GM21717 (cell line): ENCODE measurements around the gene SH2D4B.

Experiments
- ATAC-seq: cut with Tn5 transposase; IDR thresholded peaks from one replicate; pipeline ENCODE4 v1.9.1; 2021; ENCODE audit warnings: mild to moderate bottlenecking, moderate library complexity; ENCODE audit not compliant: unreplicated experiment

The SH2D4B gene

GRCh38 chr10:80537736-80538480, at the start of gene SH2D4B:
SH2D4B (plus strand) TSS chr10:80537902; CDS start chr10:80538332, 430 bp downstream.
- ATAC-seq = no peak

DNA sequence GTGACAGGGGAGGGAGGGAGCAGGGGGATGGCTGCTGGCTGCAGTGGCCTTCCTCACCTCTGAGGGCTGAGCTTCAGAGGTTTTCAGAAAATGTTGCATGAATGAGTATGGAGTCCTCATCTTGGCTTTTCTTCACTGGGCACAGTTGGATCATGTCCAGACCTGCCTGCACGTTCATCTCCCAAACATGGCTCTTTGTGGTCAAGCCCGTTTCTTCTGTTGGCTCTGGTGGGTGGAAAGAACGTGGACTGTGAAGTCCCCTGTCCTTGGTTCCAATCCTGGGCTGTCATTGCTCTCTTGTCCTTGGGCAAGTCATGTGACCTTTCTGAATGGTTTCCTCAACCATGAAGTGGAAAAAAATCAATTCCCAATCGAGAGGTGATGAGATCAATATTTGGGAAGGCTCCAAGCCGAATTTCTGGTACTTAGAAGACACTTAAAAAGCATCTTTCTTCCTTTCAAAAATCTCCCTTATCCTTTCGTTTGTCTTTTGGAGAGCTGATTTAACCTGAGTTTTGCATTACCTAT, 49.1 kb upstream of the SH2D4B start:
- ATAC-seq = no peak

GRCh38 chr10:80489371-80490112, 48.2 kb upstream of the SH2D4B start:
- ATAC-seq = no peak

DNA sequence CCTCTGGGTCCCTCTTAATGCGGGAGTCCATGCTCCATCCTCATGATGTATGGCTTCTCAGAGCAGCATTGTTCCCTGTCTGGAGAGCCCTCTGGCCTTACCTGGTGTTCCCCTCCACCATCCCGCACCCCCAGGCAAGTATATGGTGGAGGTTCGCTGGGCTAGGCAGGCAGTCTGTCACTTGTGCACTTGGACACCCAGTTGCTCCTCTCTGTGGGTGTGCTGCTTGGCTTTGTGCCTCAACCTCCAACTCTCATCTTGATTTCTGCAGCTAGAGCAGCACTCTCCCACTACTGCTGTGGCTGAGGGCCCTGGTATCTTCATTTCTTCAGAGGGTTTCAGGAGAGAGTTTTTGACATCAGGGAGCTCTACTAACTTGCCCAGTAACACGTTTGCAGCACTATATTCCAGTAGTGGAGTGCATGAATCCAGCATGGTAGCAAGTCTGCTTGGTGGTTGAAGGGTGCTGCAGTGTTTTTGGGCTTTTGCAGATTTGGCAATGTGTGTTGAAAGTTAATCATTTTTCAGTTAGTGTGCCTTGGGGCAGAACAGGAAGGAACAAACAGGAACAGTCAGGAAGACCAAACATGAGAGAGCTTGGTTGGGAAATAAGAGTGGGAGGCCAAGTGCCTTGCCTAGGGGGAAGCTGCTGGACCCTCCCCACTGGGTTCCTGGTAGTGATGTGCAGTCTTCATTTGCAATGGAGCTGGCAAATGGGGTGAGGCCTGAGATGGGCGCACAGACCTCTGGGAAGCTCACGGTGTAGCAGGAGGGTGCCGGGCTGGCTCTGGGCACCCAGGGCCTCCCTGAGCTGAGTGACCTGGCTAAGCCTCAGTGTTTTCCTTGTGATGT, 46.2 kb upstream of the SH2D4B start:
- ATAC-seq = no peak

DNA sequence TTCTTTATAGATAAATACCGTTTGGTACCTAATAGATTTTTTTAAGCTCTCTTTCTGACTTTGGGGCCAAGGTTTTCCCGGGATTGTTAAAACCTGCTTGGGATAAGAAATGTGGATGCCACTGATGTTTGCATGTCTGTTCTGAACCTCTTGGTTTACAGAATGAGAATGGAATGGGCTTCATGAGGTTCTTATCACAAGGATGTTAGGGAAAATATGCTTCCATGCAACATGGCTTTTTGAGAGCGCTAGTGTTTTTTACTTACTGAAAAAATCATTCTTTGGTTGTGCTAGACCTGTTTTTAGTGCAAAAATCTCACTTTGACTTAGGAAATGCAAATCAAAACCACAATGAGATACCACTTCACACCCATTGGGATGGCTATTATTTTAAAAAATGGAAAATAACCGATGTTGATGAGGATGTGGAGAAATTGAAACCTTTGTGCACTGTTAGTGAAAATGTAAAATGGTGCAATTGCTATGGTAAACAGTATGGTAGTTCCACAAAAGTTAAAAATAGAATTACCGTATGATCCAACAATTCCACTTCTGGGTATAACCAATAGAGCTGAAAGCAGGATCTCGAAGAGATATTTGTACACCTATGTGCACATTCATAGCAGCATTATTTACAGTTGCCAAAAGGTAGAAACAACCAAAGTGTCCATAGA, 44.7 kb upstream of the SH2D4B start:
- ATAC-seq = peak; percentile 42

GRCh38 chr10:80493522-80494051, 44.1 kb upstream of the SH2D4B start:
- peak; percentile 66 for ATAC-seq

GRCh38 chr10:80496555-80497172, 41.0 kb upstream of the SH2D4B start:
- no peak for ATAC-seq

DNA sequence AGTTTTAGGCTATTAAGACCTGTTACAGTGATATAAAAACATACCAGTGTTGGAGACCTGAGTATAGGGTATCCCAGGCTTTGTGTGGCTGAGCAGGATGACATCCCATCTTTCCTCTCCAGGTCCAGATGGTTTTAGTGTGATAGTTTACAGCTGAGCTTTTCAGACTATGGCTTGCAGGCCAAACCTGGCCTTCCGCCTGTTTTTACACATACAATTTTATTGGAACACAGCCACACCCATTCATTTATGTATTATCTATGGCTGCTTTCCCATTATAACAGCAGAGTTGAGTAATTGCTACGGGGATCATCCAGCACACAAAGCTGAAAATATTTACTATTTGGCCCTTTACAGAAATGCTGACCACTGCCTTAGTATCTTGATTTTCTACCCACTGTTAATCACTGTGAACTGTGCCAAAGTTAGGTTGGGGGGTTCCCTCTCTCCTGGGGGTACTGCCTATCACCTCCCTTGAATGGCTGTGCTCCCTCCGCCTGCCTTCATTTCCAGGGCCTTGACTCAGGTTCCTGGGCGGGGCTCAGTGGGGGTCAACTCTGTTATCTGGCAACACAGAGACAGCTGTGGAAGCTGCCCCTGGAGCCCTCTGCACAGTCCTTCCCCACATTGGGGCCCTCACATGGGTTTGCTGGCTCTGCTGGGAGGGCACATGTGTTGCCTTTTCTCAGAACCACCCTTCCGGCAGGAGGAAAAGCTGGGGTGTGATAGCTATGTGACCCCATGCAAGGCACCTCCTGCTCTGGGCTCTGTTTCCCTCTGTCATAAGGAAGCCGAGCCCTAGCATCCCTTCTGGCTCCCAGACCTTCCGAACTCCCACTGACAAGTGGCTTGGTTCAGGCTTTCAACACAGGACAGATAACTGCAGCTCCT, 40.3 kb upstream of the SH2D4B start:
- no peak for ATAC-seq

- ATAC-seq = no peak
These were observed 39.4 kb upstream of the SH2D4B start for GRCh38 chr10:80498078-80498832.

DNA sequence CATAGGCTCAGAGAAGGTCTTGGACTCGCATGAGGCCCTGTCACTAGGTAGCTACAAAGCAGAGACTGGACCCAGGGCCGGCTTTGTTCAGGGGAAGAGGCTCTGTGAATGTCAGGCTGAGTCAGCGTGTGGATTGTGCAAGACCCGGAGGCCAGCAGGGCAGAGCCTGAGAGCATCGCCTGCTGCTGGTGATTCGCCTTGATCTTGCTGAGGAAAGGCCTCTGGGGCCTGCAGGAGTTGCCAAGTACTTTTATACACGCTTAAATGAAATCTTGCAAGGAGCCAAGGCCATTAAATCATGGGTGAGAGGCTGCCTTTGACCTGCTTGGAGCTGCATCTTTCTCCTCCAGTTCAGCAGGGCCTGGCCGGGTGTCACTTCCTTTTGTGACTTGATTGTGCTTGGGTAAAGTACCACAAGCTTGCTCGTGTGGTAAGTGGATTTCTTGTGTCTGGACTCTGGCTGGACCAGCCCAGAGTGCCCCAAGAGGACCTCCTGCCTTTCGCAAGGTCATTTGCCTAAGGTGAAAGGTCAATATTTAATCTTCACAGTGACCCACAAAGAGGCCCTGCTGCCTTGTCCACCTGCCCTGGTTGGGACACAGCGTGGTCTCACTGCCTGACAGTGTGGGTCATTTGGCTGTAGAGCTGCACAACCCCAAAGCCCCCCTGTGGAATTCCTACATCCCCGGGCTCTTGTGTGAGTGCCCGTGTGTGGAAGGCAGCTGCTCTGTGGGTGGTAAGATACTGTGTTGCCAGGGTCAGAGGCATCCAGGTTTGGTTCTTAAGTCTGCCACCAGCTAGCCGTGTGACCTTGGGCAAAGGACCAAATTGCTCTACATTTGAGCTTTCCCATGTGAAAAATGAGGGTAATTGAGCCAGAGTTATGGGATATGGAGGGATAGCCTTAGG, 38.6 kb upstream of the SH2D4B start:
- no peak for ATAC-seq

DNA sequence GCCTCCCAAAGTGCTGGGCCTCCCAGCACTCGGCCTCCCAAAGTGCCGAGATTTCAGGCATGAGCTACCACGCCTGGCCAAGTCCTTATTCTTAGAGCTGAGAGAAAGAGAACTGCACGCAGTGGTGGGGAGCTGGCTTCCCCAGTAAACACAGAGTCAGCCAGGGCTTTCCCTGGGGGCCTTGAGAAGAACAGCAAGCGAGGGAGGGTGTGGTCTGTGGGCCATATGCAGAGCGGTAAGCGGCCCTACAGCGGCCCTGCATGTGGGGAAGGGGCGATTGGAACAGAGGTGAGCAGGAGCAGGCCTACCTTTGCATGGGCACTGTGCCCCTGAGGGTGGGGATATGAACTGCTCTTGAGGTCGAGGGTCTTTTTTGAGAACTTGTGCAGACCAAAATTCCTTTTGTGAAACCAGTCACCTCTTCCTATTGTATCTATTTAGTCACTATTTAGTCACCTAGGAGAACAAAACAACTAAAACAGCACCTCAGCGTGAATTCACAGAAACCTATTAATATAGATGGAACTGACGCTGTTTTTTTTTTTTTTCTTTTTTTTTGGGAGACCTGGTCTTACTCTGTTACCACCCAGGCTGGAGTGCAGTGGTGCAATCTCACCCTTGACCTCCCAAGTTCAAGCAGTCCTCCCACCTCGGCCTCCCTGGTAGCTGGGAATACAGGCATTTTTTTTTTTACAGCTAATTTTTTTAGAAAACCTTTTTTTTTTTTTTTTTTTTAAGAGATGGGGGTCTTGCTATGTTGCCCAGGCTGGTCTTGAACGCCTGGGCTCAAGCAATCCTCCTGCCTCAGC, 36.9 kb upstream of the SH2D4B start:
- peak; percentile 69 for ATAC-seq

GRCh38 chr10:80501381-80501912, 36.3 kb upstream of the SH2D4B start:
- ATAC-seq = no peak

- no peak for ATAC-seq
These were observed 35.7 kb upstream of the SH2D4B start for GRCh38 chr10:80501913-80502521.

- no peak for ATAC-seq
These were observed 34.8 kb upstream of the SH2D4B start for GRCh38 chr10:80502621-80503583.
